Erythroblast (primary cell): ENCODE results near the gene VWCE.
"Not testable (repeated sequence)": the region's sequence is repeated elsewhere in the genome, so short reads cannot be mapped to it uniquely, and the experiment has no call there.

Source experiments
- GATA1 ChIP-seq: IDR thresholded peaks from 2 replicates; pipeline ENCODE4 v1.6.1; 2011; ENCODE audit warnings: low read depth, mild to moderate bottlenecking, control low read depth, low read length, moderate library complexity
- POLR2A ChIP-seq: IDR thresholded peaks from 2 replicates; pipeline ENCODE4 v1.6.1; 2011; ENCODE audit warnings: mild to moderate bottlenecking, low read length

GRCh38 chr11:61222692-61223091 lies 72.4 kb downstream of the VWCE start:
- not testable (repeated sequence) for TF ChIP-seq POLR2A, GATA1
